Urinary bladder (tissue), 4 donors: ENCODE data around the gene PLEK. TPM values are rescaled to one million over a fixed set of nuclear protein-coding genes. Genes with fewer than 3 reads are reported as not detected.

ENCODE experiments used
- DNase-seq: peaks from one replicate; pipeline ENCODE4 v3.0.0-alpha.2; 2015; ENCODE audit errors: extremely low spot score
- H3K27ac ChIP-seq: one replicate; pipeline ENCODE4 v1.5.1; 2013; ENCODE audit warnings: low read depth, mild to moderate bottlenecking, moderate library complexity
- H3K36me3 ChIP-seq: one replicate; pipeline ENCODE4 v1.6.1; 2013; ENCODE audit warnings: mild to moderate bottlenecking, moderate library complexity; ENCODE audit not compliant: insufficient read depth
- H3K4me1 ChIP-seq: one replicate; pipeline ENCODE4 v1.6.1; 2013; ENCODE audit warnings: mild to moderate bottlenecking, moderate library complexity; ENCODE audit not compliant: insufficient read depth
- H3K4me3 ChIP-seq: one replicate; pipeline ENCODE4 v1.5.1; 2013; ENCODE audit warnings: low read depth, low read length
- WGBS: extraction: QIAGEN DNeasy Blood & Tissue Kit; methylation state at CpG from one replicate; pipeline ENCODE4 v1.1.7; 2013; 5-methylcytosine and 5-hydroxymethylcytosine counted together
- polyA plus RNA-seq: library from polyadenylated mRNA; stranded (reverse); fragments of 200-250 nt; gene quantifications from one replicate; pipeline ENCODE4 v1.2.3, GENCODE V29; 2013
- total RNA-seq: library from RNA; depleted of rRNA; stranded (reverse); fragments of >200 nt; gene quantifications from one replicate; pipeline ENCODE4 v1.2.3, GENCODE V29; 2014
- donor health status: healthy with polysubstance abuse.
- donor health status: healthy.

The PLEK gene
- total and polyA plus RNA-seq, 2 donors, result 4.7 to 12.4 TPM

- 77% methylated on average over 3 of the region's 3 CpGs for WGBS
- H3K4me1 ChIP-seq, result no peaks in the 10 kb centered on the region
- no peak for DNase-seq
- H3K4me3 ChIP-seq, result no peak overlapping the region
- no peaks in the 10 kb centered on the region for H3K36me3 ChIP-seq
- H3K27ac ChIP-seq, result no peak overlapping the region
These were observed 18.7 kb downstream of the PLEK start for GRCh38 chr2:68383778-68384177.

GRCh38 chr2:68384485-68385107 lies 19.5 kb downstream of the PLEK start:
- H3K4me1 ChIP-seq, result no peaks in the 10 kb centered on the region
- WGBS, result 78% methylated on average over 5 of the region's 5 CpGs
- H3K27ac ChIP-seq, result no peak overlapping the region
- H3K4me3 ChIP-seq, result no peak overlapping the region
- DNase-seq, result no peak
- H3K36me3 ChIP-seq, result no peaks in the 10 kb centered on the region

GRCh38 chr2:68385220-68385906 lies 20.3 kb downstream of the PLEK start:
- H3K36me3 ChIP-seq, result no peaks in the 10 kb centered on the region
- WGBS, result 71% methylated on average over 2 of the region's 2 CpGs
- no peaks in the 10 kb centered on the region for H3K4me1 ChIP-seq
- H3K27ac ChIP-seq, result no peak overlapping the region
- no peak for DNase-seq
- no peak overlapping the region for H3K4me3 ChIP-seq

- no peaks in the 10 kb centered on the region for H3K36me3 ChIP-seq
- no peak overlapping the region for H3K27ac ChIP-seq
- H3K4me3 ChIP-seq, result no peak overlapping the region
- WGBS, result 82% methylated on average over 1 of the region's 1 CpG
- no peaks in the 10 kb centered on the region for H3K4me1 ChIP-seq
- DNase-seq, result no peak
These were observed 20.8 kb downstream of the PLEK start for GRCh38 chr2:68385907-68386287.

GRCh38 chr2:68386365-68386764 lies 21.3 kb downstream of the PLEK start:
- H3K36me3 ChIP-seq, result no peaks in the 10 kb centered on the region
- no peak overlapping the region for H3K27ac ChIP-seq
- WGBS, result 84% methylated on average over 5 of the region's 5 CpGs

GRCh38 chr2:68387408-68388350 lies 22.6 kb downstream of the PLEK start:
- Histone ChIP-seq H3K4me3 (no peak overlapping the region), H3K27ac (no peak overlapping the region), H3K4me1 (no peaks in the 10 kb centered on the region), H3K36me3 (no peaks in the 10 kb centered on the region)
- no peak for DNase-seq
- 58% methylated on average over 5 of the region's 5 CpGs for WGBS

More at GRCh38 chr2:68386365-68386764, 21.3 kb downstream of the PLEK start:
- H3K4me3 ChIP-seq, result no peak overlapping the region
- no peaks in the 10 kb centered on the region for H3K4me1 ChIP-seq
- DNase-seq, result no peak

GRCh38 chr2:68388358-68388757 lies 23.3 kb downstream of the PLEK start:
- H3K4me1 ChIP-seq, result no peaks in the 10 kb centered on the region
- H3K4me3 ChIP-seq, result no peak overlapping the region
- no peak for DNase-seq
- no peak overlapping the region for H3K27ac ChIP-seq
- no peaks in the 10 kb centered on the region for H3K36me3 ChIP-seq

GRCh38 chr2:68388772-68389171 lies 23.7 kb downstream of the PLEK start:
- Histone ChIP-seq H3K36me3 (no peaks in the 10 kb centered on the region), H3K27ac (no peak overlapping the region), H3K4me1 (no peaks in the 10 kb centered on the region), H3K4me3 (no peak overlapping the region)
- WGBS, result 89% methylated on average over 1 of the region's 1 CpG
- DNase-seq, result no peak

- Histone ChIP-seq H3K4me1 (no peaks in the 10 kb centered on the region), H3K36me3 (no peaks in the 10 kb centered on the region), H3K27ac (no peak overlapping the region), H3K4me3 (no peak overlapping the region)
- DNase-seq, result no peak
- WGBS, result 30% methylated on average over 2 of the region's 2 CpGs
These were observed 25.0 kb downstream of the PLEK start for GRCh38 chr2:68390114-68390513.

- DNase-seq, result no peak
- no peaks in the 10 kb centered on the region for H3K36me3 ChIP-seq
- H3K27ac ChIP-seq, result no peak overlapping the region
- H3K4me3 ChIP-seq, result no peak overlapping the region
- no peaks in the 10 kb centered on the region for H3K4me1 ChIP-seq
These were observed 25.5 kb downstream of the PLEK start for GRCh38 chr2:68390586-68390985.

GRCh38 chr2:68391099-68391498 lies 26.0 kb downstream of the PLEK start:
- Histone ChIP-seq H3K27ac (no peak overlapping the region), H3K4me1 (no peaks in the 10 kb centered on the region), H3K36me3 (no peaks in the 10 kb centered on the region), H3K4me3 (no peak overlapping the region)
- 60% methylated on average over 2 of the region's 2 CpGs for WGBS
- no peak for DNase-seq

- Histone ChIP-seq H3K4me1 (no peaks in the 10 kb centered on the region), H3K27ac (no peak overlapping the region), H3K4me3 (no peak overlapping the region), H3K36me3 (no peaks in the 10 kb centered on the region)
- WGBS, result 77% methylated on average over 2 of the region's 2 CpGs
- no peak for DNase-seq
These were observed 26.8 kb downstream of the PLEK start for GRCh38 chr2:68391869-68392268.

GRCh38 chr2:68396093-68396492 lies 31.0 kb downstream of the PLEK start:
- Histone ChIP-seq H3K4me1 (no peaks in the 10 kb centered on the region), H3K4me3 (no peak overlapping the region), H3K27ac (no peak overlapping the region), H3K36me3 (no peaks in the 10 kb centered on the region)
- no peak for DNase-seq
- WGBS, result 90% methylated on average over 4 of the region's 4 CpGs
